CD14-positive monocyte (primary cell): ENCODE results near the gene CNTNAP2. TPM values are rescaled to one million over a fixed set of nuclear protein-coding genes. Genes with fewer than 3 reads are reported as not detected.

Experiments
- DNase-seq, 3 donors: peaks; one replicate each; pipeline ENCODE4 v3.0.0-alpha.2; 2011 to 2022
- H2AFZ ChIP-seq: 2 replicates; pipeline ENCODE4 v1.6.0; 2012; ENCODE audit warnings: mild to moderate bottlenecking, low read depth, low read length, inconsistent platforms; ENCODE audit not compliant: insufficient read depth, poor library complexity, severe bottlenecking
- H3K27ac ChIP-seq, 2 donors: 1 replicate in 1 of 2; 2 replicates in 1 of 2; pipeline ENCODE4 v1.5.1; 2012 to 2013; ENCODE audit warnings: low read length in 2 of 2, control low read depth in 1 of 2, inconsistent platforms in 1 of 2, low read depth in 1 of 2, mild to moderate bottlenecking in 1 of 2
- H3K27me3 ChIP-seq, 2 donors: one replicate each; pipeline versions ENCODE4 v1.6.0 to v1.6.1; 2011 to 2013; ENCODE audit warnings: low read length in 2 of 2; ENCODE audit not compliant: control insufficient read depth in 2 of 2, insufficient read depth in 2 of 2
- H3K36me3 ChIP-seq, 2 donors: replicated peaks in 1 of 2; 1 replicate in 1 of 2; 2 replicates in 1 of 2; pipeline versions ENCODE4 v1.5.1 to v1.6.1; 2012 to 2013; ENCODE audit warnings: low read length in 2 of 2, control low read depth in 1 of 2, inconsistent platforms in 1 of 2, mild to moderate bottlenecking in 1 of 2; ENCODE audit not compliant: insufficient read depth in 2 of 2, control insufficient read depth in 1 of 2
- H3K4me1 ChIP-seq, 2 donors: 1 replicate in 1 of 2; 2 replicates in 1 of 2; pipeline versions ENCODE4 v1.5.1 to v1.6.1; 2012 to 2013; ENCODE audit warnings: low read length in 2 of 2, control low read depth in 1 of 2, inconsistent platforms in 1 of 2, mild to moderate bottlenecking in 1 of 2, moderate library complexity in 1 of 2; ENCODE audit not compliant: insufficient read depth in 2 of 2, control insufficient read depth in 1 of 2
- H3K4me2 ChIP-seq: replicated peaks from 2 replicates; pipeline ENCODE3; 2012; ENCODE audit warnings: low read length, moderate library complexity, mild to moderate bottlenecking; ENCODE audit not compliant: poor library complexity, severe bottlenecking; ENCODE audit errors: extremely low read depth
- H3K4me3 ChIP-seq, 3 experiments: fragments of 200-600 bp in 1 of 3; sonication (generic) in 1 of 3; replicated peaks in 1 of 3; 1 replicate in 2 of 3; 2 replicates in 1 of 3; pipeline ENCODE4 v1.5.1; 2011 to 2013; ENCODE audit warnings: low read length in 3 of 3, mild to moderate bottlenecking in 3 of 3, control low read depth in 2 of 3, low read depth in 2 of 3, inconsistent platforms in 1 of 3, moderate library complexity in 1 of 3
- H3K79me2 ChIP-seq: 2 replicates; pipeline ENCODE4 v1.6.0; 2012; ENCODE audit warnings: mild to moderate bottlenecking, control low read depth, inconsistent platforms, low read length, moderate library complexity; ENCODE audit not compliant: insufficient read depth
- H3K9ac ChIP-seq: 2 replicates; pipeline ENCODE4 v1.6.0; 2017; ENCODE audit warnings: low read length, mild to moderate bottlenecking; ENCODE audit not compliant: insufficient read depth, poor library complexity, severe bottlenecking
- H3K9me3 ChIP-seq, 2 donors: replicated peaks in 1 of 2; 1 replicate in 1 of 2; 2 replicates in 1 of 2; pipeline versions ENCODE4 v1.5.1 to v1.6.1; 2012 to 2013; ENCODE audit warnings: low read length in 2 of 2, control low read depth in 1 of 2; ENCODE audit not compliant: control insufficient read depth in 1 of 2, insufficient read depth in 1 of 2
- H4K20me1 ChIP-seq: 2 replicates; pipeline ENCODE4 v1.6.0; 2012; ENCODE audit warnings: mild to moderate bottlenecking, low read length, control low read depth, moderate library complexity; ENCODE audit not compliant: insufficient read depth
- H3K27ac Mint-ChIP-seq, 7 donors: one replicate each; pipeline ENCODE4 v1.8.0; 2020; ENCODE audit warnings: mild to moderate bottlenecking in 7 of 7, mixed read lengths in 7 of 7, moderate library complexity in 6 of 7, inconsistent platforms in 2 of 7
- H3K27me3 Mint-ChIP-seq, 3 donors: one replicate each; pipeline ENCODE4 v1.8.0; 2021 to 2022; ENCODE audit warnings: low read depth in 3 of 3, mild to moderate bottlenecking in 3 of 3, mixed read lengths in 3 of 3, moderate library complexity in 3 of 3, inconsistent platforms in 1 of 3
- H3K36me3 Mint-ChIP-seq, 2 donors: one replicate each; pipeline ENCODE4 v1.8.0; 2020; ENCODE audit warnings: mixed read lengths in 2 of 2, inconsistent platforms in 1 of 2, mild to moderate bottlenecking in 1 of 2
- H3K4me1 Mint-ChIP-seq: one replicate; pipeline ENCODE4 v1.8.0; 2020; ENCODE audit warnings: mild to moderate bottlenecking, mixed read lengths
- H3K4me3 Mint-ChIP-seq, 2 donors: one replicate each; pipeline ENCODE4 v1.8.0; 2020; ENCODE audit warnings: mild to moderate bottlenecking in 2 of 2, mixed read lengths in 2 of 2, moderate library complexity in 1 of 2
- H3K9me3 Mint-ChIP-seq, 7 donors: one replicate each; pipeline ENCODE4 v1.8.0; 2020 to 2022; ENCODE audit warnings: mixed read lengths in 7 of 7, mild to moderate bottlenecking in 6 of 7, moderate library complexity in 6 of 7, inconsistent platforms in 2 of 7
- CTCF ChIP-seq: fragments of 200-600 bp; IDR thresholded peaks from one replicate; pipeline ENCODE4 v1.8.0; 2022; ENCODE audit warnings: antibody characterized with exemption, mild to moderate bottlenecking
- WGBS: methylation state at CpG from one replicate; pipeline ENCODE4 v1.1.5; 2013; ENCODE audit warnings: missing lambda C conversion rate; ENCODE audit not compliant: insufficient coverage; 5-methylcytosine and 5-hydroxymethylcytosine counted together
- intact Hi-C, 2 donors: fragments of 100-400 bp; cut with micrococcal nuclease; formaldehyde crosslinking; loops; one replicate each; pipeline versions ENCODE4 v1.15.0 to v1.15.1; 2023
- polyA plus RNA-seq, 3 donors: library from polyadenylated mRNA; depleted of rRNA in 1 of 3; unstranded in 2 of 3; stranded (reverse) in 1 of 3; fragments of 300-500 nt in 2 of 3; fragments of >200 nt in 1 of 3; fragmentation: Illumina TruSeq in 2 of 3; gene quantifications; 1 replicate in 2 of 3; 2 replicates in 1 of 3; pipeline ENCODE4 v1.2.3, GENCODE V29; 2012 to 2021

The CNTNAP2 gene
- polyA plus RNA-seq, 3 donors: 0.01 TPM; not detected in 2

DNA sequence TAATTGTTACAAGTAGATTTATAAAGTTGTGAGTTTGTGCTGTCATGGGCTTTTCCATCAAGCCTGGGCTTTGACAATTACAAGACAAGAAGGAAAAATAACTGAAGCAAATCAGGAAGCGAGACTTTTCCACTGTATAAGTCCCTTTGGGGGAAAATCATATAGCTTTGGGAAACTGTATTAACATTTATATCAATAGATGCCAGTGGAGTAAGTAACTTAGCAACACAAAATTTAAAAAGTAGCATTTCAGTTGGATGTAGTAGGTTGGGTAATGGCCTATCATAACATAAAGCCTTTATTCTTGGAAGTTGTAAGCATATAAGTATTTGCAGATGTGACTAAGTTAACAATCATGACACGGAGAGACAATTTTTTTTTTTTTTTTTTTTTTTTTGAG, 931.1 kb downstream of the CNTNAP2 start:
- no peak overlapping the region for H3K9ac ChIP-seq
- Mint-ChIP-seq H3K27me3 (no peaks in the 10 kb centered on the region), H3K4me1 (no peaks in the 10 kb centered on the region), H3K4me3 (no peak overlapping the region), H3K27ac (no peak overlapping the region), H3K36me3 (no peaks in the 10 kb centered on the region), H3K9me3 (peaks cover 0 to 7% (median 3%) of the 10 kb centered on the region in 7 donors)
- H3K4me3 ChIP-seq: no peak overlapping the region
- intact Hi-C loops: no loop called here
- H3K27me3 ChIP-seq: no peaks in the 10 kb centered on the region
- no peaks in the 10 kb centered on the region for H3K9me3 ChIP-seq
- H3K4me1 ChIP-seq: no peaks in the 10 kb centered on the region
- DNase-seq: no peak
- no peaks in the 10 kb centered on the region for H3K79me2 ChIP-seq
- 100% methylated on average over 1 of the region's 2 CpGs for WGBS
- H2AFZ ChIP-seq: no peak overlapping the region
- H3K4me2 ChIP-seq: no peak overlapping the region
- no peak overlapping the region for H3K27ac ChIP-seq
- H3K36me3 ChIP-seq: no peaks in the 10 kb centered on the region
- no peaks in the 10 kb centered on the region for H4K20me1 ChIP-seq
- TF ChIP-seq CTCF: no peak

DNA sequence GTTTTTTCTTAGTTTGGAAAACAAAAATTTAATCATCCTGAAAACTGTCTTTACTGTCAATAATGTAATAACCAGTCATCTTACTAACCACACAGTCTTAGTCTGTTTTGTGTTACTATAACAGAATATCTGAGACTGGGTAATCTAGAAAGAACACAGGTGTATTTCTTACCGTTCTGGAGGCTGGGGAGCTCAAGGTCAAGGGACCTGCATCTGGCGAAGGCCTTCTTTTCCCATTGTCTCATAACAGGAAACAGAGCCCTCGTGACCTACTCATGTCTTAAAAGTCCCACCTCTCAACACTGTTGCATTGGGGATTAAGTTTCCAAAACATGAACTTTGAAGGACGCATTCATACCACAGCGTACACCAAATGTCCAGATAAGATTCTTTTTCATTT, 932.3 kb downstream of the CNTNAP2 start:
- Mint-ChIP-seq H3K4me3 (no peak overlapping the region), H3K27me3 (no peaks in the 10 kb centered on the region), H3K9me3 (peaks cover 0 to 7% (median 3%) of the 10 kb centered on the region in 7 donors), H3K4me1 (no peaks in the 10 kb centered on the region), H3K27ac (no peak overlapping the region), H3K36me3 (no peaks in the 10 kb centered on the region)
- H3K27ac ChIP-seq: no peak overlapping the region
- H3K27me3 ChIP-seq: no peaks in the 10 kb centered on the region
- intact Hi-C loops: no loop called here
- no peak overlapping the region for H3K9ac ChIP-seq
- no peak overlapping the region for H2AFZ ChIP-seq
- no peaks in the 10 kb centered on the region for H3K4me1 ChIP-seq
- H3K36me3 ChIP-seq: no peaks in the 10 kb centered on the region
- no peaks in the 10 kb centered on the region for H3K9me3 ChIP-seq
- no CpG with 5 or more reads among the region's 5 CpGs for WGBS
- no peak for DNase-seq
- H4K20me1 ChIP-seq: no peaks in the 10 kb centered on the region
- H3K4me3 ChIP-seq: no peak overlapping the region
- no peak overlapping the region for H3K4me2 ChIP-seq
- H3K79me2 ChIP-seq: no peaks in the 10 kb centered on the region
- TF ChIP-seq CTCF: no peak
